OCI-LY1 (cell line): ENCODE results near the gene PDE11A.

Source experiments
- H2AFZ ChIP-seq: fragments of 200-600 bp; sonication (generic), shearing (Covaris generic); 2 replicates; pipeline ENCODE4 v1.6.0; 2014; ENCODE audit warnings: antibody characterized with exemption, mild to moderate bottlenecking, low read length
- H3F3A ChIP-seq: fragments of 200-600 bp; sonication (generic), shearing (Covaris generic); 2 replicates; pipeline ENCODE4 v1.6.0; 2014; ENCODE audit warnings: mild to moderate bottlenecking, antibody characterized with exemption, low read length, moderate library complexity; ENCODE audit not compliant: insufficient read depth
- H3K27ac ChIP-seq: fragments of 200-600 bp; sonication (generic); 2 replicates; pipeline ENCODE4 v1.5.1; 2014; ENCODE audit warnings: low read length, mixed run types, mild to moderate bottlenecking, low read depth; ENCODE audit not compliant: poor library complexity, severe bottlenecking
- H3K27me3 ChIP-seq: fragments of 200-600 bp; sonication (generic); 2 replicates; pipeline ENCODE4 v1.6.0; 2014; ENCODE audit warnings: antibody characterized with exemption, mild to moderate bottlenecking, low read length, moderate library complexity; ENCODE audit not compliant: insufficient read depth
- H3K36me3 ChIP-seq: fragments of 200-600 bp; sonication (generic); 2 replicates; pipeline ENCODE4 v1.6.1; 2014; ENCODE audit warnings: mild to moderate bottlenecking, antibody characterized with exemption, low read length, moderate library complexity, mixed read lengths; ENCODE audit not compliant: insufficient read depth
- H3K4me1 ChIP-seq: fragments of 200-600 bp; sonication (generic); 2 replicates; pipeline ENCODE4 v1.5.1; 2014; ENCODE audit warnings: mild to moderate bottlenecking, low read length, moderate library complexity; ENCODE audit not compliant: insufficient read depth, severe bottlenecking
- H3K4me2 ChIP-seq: fragments of 200-600 bp; sonication (generic), shearing (Covaris generic); 2 replicates; pipeline ENCODE4 v1.6.1; 2014; ENCODE audit warnings: low read length
- H3K4me3 ChIP-seq: fragments of 200-600 bp; sonication (generic); 2 replicates; pipeline ENCODE4 v1.5.1; 2014; ENCODE audit warnings: low read length, low read depth, mild to moderate bottlenecking, mixed read lengths; ENCODE audit not compliant: poor library complexity, severe bottlenecking
- H3K79me2 ChIP-seq: fragments of 200-600 bp; shearing (Covaris generic); 2 replicates; pipeline ENCODE4 v1.6.1; 2016; ENCODE audit warnings: mixed run types, low read length, mixed read lengths; ENCODE audit not compliant: insufficient read depth
- H3K9ac ChIP-seq: fragments of 200-600 bp; sonication (generic), shearing (Covaris generic); 2 replicates; pipeline ENCODE4 v1.6.1; 2014; ENCODE audit warnings: mild to moderate bottlenecking, low read length, mixed read lengths
- H3K9me2 ChIP-seq: fragments of 200-600 bp; sonication (generic), shearing (Covaris generic); 2 replicates; pipeline ENCODE4 v1.6.1; 2014; ENCODE audit warnings: low read depth, mild to moderate bottlenecking, low read length, mixed read lengths
- H3K9me3 ChIP-seq: fragments of 200-600 bp; shearing (Covaris generic); 2 replicates; pipeline ENCODE4 v1.6.1; 2014; ENCODE audit warnings: low read length, mixed read lengths
- H4K20me1 ChIP-seq: fragments of 200-600 bp; sonication (generic), shearing (Covaris generic); 2 replicates; pipeline ENCODE4 v1.6.0; 2016; ENCODE audit warnings: mild to moderate bottlenecking, low read length; ENCODE audit not compliant: insufficient read depth
- EZH2 ChIP-seq: fragments of 200-600 bp; sonication (generic), shearing (Covaris generic); IDR thresholded peaks from 2 replicates; pipeline ENCODE4 v1.8.0; 2017; ENCODE audit warnings: borderline replicate concordance, mixed run types, mild to moderate bottlenecking, antibody characterized with exemption, low read length, moderate library complexity, mixed read lengths
- TF ChIP-seq, protein P1 (sequence below): fragments of 200-600 bp; sonication (generic), shearing (Covaris generic); IDR thresholded peaks from 2 replicates; pipeline ENCODE4 v1.5.1; 2017; ENCODE audit warnings: mild to moderate bottlenecking, antibody characterized with exemption, low read length, moderate library complexity, mixed read lengths

Gene PDE11A

DNA sequence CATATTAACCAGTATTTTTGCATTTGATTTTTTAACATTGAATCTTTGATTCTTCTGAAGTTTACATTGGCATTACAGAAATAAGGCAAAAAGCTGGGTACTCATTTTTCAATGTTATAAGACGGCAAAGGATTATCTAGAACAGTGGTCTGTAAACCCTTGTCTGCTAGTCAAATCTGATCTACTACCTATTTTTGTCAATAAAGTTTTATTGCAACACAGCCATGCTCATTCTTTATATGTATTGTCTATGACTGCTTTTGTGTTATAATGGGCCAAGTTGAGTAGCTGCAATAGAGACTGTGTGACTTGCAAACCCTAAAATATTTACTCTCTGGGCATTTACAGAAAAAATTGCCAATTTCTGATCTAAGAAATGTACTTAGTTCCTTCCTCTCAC is 181.0 kb downstream of the PDE11A start:
- Histone ChIP-seq H3F3A (no peaks in the 10 kb centered on the region), H4K20me1 (no peaks in the 10 kb centered on the region), H3K9me3 (no peaks in the 10 kb centered on the region), H3K36me3 (no peaks in the 10 kb centered on the region), H3K9ac (no peak overlapping the region), H3K79me2 (no peaks in the 10 kb centered on the region), H2AFZ (no peak overlapping the region), H3K4me1 (no peaks in the 10 kb centered on the region), H3K4me3 (no peak overlapping the region), H3K27me3 (no peaks in the 10 kb centered on the region), H3K27ac (no peak overlapping the region), H3K9me2 (no peaks in the 10 kb centered on the region), H3K4me2 (no peak overlapping the region)
- no peak for TF ChIP-seq EZH2
- TF ChIP-seq, protein P1, sequence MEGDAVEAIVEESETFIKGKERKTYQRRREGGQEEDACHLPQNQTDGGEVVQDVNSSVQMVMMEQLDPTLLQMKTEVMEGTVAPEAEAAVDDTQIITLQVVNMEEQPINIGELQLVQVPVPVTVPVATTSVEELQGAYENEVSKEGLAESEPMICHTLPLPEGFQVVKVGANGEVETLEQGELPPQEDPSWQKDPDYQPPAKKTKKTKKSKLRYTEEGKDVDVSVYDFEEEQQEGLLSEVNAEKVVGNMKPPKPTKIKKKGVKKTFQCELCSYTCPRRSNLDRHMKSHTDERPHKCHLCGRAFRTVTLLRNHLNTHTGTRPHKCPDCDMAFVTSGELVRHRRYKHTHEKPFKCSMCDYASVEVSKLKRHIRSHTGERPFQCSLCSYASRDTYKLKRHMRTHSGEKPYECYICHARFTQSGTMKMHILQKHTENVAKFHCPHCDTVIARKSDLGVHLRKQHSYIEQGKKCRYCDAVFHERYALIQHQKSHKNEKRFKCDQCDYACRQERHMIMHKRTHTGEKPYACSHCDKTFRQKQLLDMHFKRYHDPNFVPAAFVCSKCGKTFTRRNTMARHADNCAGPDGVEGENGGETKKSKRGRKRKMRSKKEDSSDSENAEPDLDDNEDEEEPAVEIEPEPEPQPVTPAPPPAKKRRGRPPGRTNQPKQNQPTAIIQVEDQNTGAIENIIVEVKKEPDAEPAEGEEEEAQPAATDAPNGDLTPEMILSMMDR = no peak

DNA sequence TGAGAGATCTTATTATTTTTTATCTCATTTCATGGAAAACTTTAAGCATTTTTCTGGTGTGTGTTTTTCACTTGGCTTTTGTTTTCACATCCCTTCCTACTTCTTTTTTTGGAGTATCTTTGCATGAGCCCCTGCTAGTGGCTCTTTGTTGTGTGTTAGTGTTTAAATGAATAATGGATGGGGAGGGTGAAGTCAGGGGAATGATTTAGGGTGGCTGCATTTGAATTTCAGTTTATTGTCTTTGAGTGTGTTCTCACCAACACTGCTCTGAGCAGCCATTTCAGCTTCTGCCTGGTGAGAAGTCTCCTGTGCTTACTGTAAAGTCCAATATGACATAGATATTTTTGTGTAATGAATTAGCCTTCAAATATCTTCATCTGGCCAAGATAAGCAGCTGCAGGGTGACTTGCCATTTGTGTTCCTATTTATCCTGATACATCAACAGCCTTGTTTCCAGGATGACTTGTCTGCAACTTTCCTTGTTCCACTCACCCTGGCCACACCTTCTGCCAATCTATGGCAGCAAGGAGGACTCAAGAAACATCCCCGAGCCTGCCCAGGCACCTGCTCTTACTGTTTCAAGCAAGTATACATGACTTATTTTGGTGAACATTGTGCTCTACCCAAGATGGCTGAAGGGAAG is 182.6 kb downstream of the PDE11A start:
- no peaks in the 10 kb centered on the region for H3K9me3 ChIP-seq
- no peaks in the 10 kb centered on the region for H3K4me1 ChIP-seq
- no peak overlapping the region for H3K4me2 ChIP-seq
- TF ChIP-seq, protein P1 = no peak
- no peak for TF ChIP-seq EZH2
- H3K4me3 ChIP-seq = no peak overlapping the region
- H4K20me1 ChIP-seq = no peaks in the 10 kb centered on the region
- no peaks in the 10 kb centered on the region for H3F3A ChIP-seq
- no peaks in the 10 kb centered on the region for H3K79me2 ChIP-seq
- H3K36me3 ChIP-seq = no peaks in the 10 kb centered on the region
- H3K9ac ChIP-seq = no peak overlapping the region
- no peaks in the 10 kb centered on the region for H3K9me2 ChIP-seq
- no peaks in the 10 kb centered on the region for H3K27me3 ChIP-seq
- no peak overlapping the region for H2AFZ ChIP-seq
- H3K27ac ChIP-seq = no peak overlapping the region

DNA sequence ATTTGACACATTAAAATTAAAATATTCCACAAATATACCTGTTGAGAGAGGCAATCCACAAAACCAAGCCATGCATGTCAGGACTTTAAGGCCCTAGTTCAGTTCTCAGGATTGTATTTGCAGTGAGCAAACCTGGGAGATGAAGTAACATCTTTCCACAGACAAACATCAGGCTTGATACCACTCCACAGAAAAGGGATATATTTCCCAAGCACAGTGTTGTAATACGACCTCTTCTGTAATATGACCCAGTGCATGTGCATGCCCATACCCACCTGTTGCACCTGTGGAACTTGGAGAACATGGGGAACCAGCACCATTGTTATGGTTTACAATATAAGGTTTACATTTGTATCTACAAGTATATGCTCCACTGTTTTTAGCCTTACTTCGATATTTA is 184.0 kb downstream of the PDE11A start:
- Histone ChIP-seq H3K79me2 (no peaks in the 10 kb centered on the region), H3K4me3 (no peak overlapping the region), H3K27ac (no peak overlapping the region), H2AFZ (no peak overlapping the region), H3K27me3 (no peaks in the 10 kb centered on the region), H3K4me1 (no peaks in the 10 kb centered on the region), H3K4me2 (no peak overlapping the region), H3F3A (no peaks in the 10 kb centered on the region), H3K9me3 (no peaks in the 10 kb centered on the region), H3K36me3 (no peaks in the 10 kb centered on the region), H4K20me1 (no peaks in the 10 kb centered on the region), H3K9me2 (no peaks in the 10 kb centered on the region), H3K9ac (no peak overlapping the region)
- no peak for TF ChIP-seq EZH2
- TF ChIP-seq, protein P1 = no peak
